GM21360 (cell line): Measurements from ENCODE around the gene ZRSR2.
"Not testable (repeated sequence)": the region's sequence is repeated elsewhere in the genome, so short reads cannot be mapped to it uniquely, and the experiment has no call there.

Experiments
- ATAC-seq: cut with Tn5 transposase; IDR thresholded peaks from one replicate; pipeline ENCODE4 v1.9.1; 2021; ENCODE audit warnings: mild to moderate bottlenecking, moderate library complexity; ENCODE audit not compliant: unreplicated experiment

ZRSR2 gene, protein sequence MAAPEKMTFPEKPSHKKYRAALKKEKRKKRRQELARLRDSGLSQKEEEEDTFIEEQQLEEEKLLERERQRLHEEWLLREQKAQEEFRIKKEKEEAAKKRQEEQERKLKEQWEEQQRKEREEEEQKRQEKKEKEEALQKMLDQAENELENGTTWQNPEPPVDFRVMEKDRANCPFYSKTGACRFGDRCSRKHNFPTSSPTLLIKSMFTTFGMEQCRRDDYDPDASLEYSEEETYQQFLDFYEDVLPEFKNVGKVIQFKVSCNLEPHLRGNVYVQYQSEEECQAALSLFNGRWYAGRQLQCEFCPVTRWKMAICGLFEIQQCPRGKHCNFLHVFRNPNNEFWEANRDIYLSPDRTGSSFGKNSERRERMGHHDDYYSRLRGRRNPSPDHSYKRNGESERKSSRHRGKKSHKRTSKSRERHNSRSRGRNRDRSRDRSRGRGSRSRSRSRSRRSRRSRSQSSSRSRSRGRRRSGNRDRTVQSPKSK

DNA sequence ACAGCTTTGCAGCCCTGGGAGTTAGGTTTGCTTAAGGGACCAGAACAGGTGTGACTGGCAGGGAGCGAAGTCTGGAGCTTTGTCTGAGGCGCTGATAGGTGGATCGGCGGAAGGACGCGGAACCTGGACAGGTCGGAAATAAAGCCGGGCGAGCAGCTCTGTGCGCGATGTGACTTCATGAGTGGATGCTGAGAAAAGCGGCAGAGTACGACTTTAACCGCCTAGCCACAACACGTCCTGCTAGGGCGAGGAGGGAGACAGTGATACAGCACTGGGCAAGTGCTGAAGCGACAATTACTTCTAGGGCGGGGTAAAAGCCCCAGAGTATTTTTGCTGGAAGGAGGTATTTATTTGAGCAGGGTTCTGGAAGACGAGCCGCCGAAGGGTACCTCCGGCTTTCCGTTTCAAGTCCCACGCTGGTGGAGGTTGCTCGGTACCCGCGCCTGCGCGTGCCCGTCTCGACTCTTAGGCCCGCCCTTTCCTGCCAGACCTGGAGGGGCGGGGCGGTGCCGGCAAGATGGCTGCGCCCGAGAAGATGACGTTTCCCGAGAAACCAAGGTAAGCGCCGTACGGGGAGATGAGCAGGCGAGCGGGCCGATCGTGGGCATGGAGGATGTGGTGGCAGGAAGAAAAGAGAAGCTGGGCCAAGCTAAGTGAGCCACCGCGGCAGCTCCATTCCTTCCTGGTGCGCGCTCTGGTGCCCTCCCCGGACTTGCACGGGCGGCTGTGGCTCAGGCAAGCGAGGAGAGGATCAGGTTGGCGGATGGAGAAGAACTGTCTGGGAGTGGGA is at the start of gene ZRSR2:
Gene ZRSR2, plus strand, starts transcription at position 506 of the 790 bp plus-strand sequence. Its CDS starts 12 bp downstream, at position 518.
- ATAC-seq = peak; percentile 96

DNA sequence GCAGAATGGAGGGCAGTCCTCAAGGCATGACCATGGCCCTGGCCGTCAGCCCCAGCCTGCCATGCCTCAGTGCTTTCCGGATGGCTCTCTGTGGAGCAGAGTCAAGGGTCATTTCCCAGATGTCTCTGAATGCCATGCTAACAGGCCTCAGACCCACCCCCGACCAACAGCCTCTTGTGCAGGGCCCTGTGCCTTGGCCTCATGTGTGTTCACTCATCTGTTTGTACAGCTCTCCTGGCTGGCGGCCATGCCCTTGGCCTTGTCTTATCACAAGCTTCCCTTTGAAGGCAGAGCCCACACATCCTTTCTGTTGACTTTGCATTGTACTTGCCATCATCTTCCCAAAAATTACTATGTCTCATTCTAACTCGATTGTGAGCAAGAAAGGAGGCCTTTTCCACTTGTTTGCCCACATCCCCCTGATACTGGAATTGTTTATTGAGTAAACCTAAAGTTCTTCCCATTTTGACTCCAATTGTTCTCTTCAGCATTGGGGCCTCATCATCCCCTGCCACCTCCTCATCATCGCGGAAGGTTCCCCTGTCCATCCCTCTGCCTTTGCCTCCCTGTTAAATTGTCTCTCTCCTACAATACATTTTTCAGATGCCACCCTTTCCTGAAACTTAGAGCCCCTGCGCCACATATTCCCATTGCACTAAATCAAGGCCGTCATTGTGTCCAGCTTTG is 46.0 kb upstream of the ZRSR2 start:
- ATAC-seq = no peak

DNA sequence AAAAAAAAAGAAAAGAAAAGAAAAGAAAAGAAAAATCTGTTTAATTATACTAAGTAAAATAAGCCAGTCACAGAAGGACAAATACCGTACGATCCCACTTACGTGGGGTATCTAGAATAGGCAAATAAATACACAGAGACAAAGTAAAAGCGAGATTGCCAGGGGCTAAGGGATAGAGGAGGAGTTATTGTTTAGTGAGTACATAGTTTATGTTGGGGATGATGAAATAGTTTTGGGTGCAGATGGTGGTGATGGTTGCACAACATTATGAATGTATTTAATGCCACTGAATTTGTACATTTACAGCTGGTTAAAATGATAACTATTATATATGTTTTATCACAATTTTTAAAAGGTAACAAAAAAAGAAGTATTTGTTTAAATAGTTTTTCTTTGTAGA is 45.1 kb upstream of the ZRSR2 start:
- ATAC-seq = no peak

DNA sequence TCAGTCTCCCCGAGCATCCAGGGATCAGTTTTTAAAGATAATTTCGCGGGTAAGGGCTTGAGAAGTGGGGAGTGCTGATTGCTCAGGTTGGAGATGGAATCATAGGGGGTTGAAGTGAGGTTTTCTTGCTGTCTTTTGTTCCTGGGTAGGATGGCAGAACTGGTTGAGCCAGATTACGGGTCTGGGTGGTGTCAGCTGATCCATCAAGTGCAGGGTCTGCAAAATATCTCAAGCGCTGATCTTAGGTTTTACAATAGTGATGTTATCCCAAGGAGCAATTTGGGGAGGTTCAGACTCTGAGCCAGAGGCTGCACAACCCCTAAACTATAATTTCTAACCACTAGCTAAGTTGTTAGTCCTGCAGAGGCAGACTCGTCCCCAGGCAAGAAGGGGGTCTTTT is 43.6 kb upstream of the ZRSR2 start:
- not testable (repeated sequence) for ATAC-seq

DNA sequence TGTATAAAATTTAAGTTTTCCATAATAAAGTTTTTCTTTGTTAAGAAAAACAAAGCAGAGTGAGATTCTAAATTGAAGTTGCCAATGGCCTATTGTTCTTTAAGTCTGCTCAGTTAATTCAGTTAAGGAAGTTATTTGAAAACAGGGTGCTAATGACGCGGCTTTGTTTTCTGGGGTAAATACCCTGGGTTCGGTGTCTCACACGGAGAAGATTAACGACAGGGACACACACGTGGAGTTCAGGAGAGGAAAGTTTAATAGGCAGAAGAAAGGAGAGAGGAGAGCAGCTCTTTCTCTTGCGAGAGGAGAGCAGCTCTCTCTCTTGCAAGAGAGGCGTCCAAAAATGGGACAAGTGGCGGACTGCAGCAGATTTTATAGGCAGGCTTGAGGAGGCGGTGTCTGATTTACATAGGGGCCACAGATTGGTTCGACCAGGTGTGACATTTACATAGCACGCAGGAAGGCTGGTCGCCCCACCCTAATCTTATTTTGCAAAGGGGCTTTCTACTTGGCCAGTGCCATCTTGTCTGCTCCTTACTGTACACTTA is 42.6 kb upstream of the ZRSR2 start:
- ATAC-seq = no peak

DNA sequence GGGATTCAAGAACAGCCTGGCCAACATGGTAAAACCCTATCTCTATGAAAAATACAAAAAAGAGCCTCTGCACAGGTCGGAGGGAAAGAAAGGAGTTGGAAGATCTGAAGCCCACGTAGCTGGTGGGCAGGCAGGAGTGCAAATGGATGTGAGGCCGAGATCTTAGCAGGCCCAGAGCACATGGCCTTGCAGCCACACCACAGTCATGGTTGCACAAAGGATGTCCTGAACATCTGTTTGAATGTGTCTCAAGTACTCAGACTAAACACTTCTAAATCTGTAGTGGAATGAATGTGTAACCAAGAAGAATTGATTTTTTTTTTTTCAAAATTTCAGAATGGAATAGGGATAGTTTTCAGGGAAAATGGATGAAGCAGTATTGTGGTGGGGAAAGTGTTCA is 41.4 kb upstream of the ZRSR2 start:
- ATAC-seq = no peak

DNA sequence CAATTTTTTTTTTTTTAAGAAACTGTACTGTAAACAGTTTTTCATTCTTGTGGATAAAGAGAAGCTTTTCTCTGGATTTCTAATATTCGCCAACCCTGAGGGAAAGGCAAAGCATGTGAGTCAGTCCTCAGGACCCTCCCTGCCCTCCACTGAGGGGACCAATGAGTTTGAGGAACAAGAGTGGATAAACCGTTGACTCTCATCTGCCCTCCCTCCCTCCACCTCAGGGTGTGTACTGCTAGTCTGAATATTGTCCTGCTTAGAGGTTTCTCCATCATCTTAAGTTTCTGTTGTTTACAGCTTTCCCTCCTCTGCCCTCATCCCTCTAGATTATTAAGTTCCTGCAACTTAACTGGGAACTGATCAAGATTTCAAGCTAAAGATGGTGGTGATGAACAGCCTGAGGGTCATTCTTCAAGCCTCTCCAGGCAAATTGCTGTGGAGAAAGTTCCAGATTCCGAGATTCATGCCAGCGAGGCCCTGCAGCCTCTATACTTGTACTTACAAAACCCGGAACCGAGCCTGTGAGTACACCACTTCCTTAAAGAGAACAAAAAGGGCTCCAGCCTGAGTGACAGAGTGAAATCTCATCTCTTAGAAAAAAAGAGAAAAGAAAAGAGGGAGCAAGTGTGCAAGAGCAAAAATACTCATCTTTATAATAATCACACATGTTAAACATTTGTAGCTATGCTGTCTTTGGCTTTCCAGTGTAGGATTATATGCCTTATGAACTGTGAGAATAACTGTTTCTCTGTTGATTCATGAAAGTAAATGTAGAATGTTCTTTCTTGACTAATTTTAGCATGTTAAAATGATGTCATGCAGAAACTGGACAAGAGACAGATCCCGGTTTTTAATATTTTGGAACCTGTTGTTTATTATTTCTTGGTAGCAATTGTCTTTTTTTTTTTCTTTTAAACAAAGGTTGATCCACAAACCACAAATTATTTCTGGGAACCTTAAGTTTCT is 40.4 kb upstream of the ZRSR2 start:
- ATAC-seq = peak; percentile 52

DNA sequence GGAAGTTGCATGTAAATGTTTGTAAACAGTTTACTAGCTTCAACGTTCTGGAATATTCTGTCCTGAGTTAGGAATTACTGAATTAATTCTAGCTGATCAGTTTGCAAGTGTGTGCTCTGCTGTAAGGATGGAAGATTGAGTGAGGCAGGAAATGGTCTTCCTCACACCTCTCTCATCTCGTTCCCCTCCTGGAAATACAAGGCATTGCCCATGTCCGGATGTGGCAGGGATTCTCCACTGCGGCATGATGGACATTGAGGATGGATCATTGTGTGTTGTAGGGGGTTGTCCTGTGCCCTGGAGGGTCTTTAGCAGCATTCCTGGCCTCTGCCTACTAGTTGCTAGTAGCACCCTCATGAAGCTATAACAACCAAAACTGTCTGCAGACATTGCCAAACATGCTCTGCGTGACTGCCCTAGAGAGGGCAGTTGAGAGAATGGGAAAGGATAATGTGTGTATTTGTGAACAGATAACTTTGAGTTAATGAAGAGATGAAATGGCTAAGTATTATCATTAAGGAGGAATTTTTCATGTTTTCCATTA is 39.6 kb upstream of the ZRSR2 start:
- ATAC-seq = no peak

DNA sequence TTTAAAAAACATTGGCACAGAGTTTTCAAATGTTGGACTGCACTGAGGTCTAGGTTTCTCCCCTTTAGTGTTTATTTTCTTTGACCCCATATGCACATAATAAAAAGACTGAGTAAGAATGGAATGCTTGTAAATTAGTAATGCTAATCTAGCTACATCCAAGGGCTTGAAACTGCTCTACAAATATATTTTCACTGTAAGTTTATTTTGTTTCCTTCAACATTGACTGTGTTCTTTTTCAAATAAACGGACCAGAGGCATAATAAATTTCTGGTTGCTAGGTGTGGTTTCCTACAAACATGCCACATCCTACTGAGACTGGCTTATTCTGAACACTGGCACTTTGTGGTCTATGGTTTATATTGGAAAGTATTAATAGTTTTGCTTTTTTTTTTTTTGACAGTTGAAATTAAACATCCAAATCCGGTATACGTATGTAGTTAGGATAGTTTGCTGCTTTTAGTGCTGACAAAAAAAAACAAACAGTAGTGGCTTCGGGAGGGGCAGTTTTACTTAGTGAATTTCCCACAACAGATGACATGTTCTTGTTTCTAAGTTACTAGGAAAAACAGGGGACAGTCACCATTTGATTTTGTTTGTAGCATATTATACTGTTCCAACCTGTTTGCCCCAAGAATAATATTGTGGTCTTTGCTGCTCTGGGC is 39.0 kb upstream of the ZRSR2 start:
- ATAC-seq = no peak

DNA sequence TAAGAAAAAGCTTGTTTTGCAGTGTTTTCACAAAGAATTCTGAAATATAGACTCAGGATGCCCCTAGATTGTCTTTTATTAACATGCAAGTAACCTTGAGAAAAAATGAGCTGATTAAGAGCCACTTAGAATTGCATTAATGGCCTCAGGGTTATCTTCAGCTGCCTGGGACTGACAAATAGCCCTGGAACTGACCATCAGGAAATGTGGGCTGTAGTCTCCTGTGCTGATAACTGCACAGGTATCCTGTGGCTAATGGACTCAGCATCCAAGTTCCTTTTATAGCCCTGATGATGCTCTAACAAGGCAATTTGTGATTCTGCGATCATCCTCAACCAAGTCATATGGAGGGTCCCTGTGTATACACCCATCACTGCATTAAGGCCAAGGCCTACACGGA is 35.2 kb upstream of the ZRSR2 start:
- ATAC-seq = no peak

DNA sequence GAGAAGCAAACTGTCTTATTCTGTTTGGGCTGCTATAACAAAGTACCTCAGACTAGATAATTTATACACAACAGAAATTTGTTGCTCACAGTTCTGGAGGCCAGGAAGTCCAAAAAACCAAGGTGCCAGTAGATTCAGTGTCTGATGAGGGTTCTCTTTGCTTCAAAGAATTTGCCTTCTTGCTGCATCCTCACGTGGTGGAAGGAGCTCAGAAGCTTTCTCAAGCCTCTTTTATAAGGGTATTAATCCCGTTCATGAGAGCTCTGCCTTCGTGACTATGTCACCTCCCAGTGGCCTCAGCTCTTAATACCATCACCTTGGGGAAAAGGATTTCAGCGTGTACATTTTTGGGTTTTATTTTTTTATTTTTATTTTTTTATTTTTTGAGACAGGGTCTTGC is 32.1 kb upstream of the ZRSR2 start:
- no peak for ATAC-seq

DNA sequence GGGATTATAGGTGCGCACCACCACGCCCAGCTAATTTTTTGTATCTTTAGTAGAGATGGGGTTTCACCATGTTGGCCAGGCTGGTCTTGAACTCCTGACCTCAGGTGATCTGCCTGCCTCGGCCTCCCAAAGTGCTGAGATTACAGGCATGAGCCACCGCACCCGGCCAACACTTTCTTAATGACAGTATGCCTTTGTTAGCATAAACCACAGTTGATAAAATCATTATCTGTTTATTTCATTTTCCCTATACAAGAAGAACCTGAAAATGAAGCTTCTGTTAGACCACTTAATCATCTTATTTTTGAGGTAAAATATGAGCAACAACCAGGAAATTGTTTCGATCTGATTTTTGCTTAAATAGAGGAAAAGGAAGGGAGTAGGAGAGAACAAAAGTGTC is 30.4 kb upstream of the ZRSR2 start:
- ATAC-seq = not testable (repeated sequence)

DNA sequence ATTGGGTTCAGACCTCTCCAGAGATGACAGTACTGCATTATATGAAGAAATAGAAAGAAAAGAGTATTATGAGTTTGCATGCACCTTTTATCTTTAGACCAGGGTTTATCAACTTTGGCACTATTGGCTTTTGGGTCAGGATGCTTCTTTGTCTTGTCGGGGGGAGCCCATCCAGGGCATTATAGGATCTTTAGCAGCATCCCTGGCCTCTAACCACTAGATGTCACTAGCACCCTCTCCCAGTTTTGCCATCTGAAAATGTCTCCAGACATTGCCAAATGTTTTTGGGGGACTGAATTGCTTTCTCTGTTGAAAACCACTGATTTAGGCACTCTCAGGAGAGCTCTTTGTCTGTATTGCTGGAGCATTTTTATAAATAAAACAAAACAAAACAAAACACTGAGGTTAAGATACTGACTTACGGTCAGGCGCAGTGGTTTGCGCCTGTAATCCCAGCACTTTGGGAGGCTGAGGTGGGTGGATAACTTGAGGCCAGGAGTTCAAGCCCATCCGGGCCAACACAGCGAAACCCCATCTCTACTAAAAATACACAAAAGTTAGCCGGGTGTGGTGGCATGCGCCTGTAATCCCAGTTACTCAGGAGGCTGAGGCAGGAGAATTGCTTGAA is 28.6 kb upstream of the ZRSR2 start:
- peak; percentile 57 for ATAC-seq

DNA sequence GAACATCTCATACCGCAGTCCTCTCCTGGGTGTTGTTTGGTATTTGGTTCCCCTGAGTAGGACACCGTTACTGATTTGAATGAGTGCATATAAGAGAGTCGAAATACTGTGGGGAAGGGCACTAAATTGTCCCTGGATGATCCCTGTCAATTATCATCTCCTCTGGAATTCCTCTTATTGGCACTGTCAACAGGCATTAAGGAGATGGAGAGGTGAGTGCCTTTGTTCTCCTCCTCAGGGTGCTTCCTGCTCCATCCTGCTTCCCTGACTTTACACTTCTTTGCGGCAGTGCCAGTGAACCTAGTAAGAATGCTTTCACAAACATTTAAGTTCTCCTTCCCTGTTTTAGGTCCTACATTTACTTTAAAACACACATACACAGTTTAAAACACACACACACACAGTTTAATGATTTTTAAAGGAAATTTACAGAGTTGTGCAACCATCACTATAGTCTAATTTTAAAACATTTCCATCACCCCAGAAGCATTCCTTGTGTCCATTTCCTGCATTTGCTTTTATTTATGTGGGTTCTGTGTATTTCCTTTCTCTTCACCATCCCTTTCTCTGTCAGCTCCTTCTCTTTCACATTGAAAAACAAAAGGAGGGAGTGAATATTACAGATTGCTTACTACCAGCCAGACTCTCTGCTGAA is 20.9 kb upstream of the ZRSR2 start:
- no peak for ATAC-seq

DNA sequence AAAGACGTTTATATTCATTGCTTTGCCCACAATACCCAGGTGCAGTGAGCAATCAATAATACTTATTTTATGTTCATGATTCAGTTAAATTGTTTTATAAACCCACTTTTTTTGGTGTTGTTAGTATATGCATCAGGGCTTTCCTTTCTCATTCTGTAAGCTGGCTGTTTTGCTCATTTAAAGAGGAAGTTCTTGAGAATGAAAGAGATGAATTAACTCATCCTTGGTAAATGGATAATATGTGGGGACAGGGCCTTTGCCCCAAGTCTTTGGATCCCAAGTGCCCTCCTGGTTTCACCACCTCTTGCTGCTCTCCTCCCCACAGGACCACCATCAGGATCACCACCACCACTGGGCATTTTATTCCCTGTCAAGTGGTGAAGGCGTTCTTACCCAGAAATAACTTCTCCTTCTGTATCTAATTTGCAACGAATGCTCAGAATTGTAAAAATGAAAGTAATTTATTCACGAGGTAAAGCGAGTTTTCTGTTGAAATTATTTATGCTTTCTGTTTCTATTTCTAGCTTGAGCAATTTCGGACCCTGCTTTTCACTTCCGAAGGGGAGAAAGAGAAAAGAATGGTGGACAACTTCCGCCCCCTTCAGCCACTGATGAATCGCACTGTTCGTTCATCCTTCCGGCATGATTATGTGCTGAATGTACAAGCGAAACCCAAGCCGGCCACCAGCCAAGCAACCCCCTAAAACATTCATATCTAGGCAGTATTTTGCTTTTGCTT is 8.2 kb upstream of the ZRSR2 start:
- peak; percentile 86 for ATAC-seq

DNA sequence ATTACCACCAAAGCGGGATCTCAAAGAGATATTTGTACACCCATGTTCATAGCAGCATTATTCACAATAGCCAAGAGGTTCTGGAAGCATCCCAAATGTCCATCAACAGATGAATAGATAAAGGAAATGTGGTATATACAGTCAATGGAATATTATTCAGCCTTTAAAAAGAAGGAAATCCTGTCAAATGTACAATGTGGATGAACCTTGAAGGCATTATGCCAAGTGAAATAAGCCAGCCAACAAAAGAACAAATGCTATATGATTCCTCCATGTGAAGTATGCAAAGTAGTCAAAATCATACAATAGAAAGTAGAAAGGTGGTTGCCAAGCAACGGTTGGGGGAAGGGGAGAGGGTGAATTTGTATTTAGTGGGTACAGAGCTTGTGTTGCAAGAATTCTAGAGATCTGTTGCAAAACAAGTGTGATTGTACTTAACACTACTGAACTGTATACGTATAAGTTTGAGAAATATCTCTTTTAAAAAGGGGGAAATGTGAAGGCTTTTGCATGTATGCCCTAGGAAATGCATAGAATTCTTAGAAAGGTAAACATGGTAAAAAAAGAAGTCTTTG is 5.0 kb upstream of the ZRSR2 start:
- no peak for ATAC-seq

DNA sequence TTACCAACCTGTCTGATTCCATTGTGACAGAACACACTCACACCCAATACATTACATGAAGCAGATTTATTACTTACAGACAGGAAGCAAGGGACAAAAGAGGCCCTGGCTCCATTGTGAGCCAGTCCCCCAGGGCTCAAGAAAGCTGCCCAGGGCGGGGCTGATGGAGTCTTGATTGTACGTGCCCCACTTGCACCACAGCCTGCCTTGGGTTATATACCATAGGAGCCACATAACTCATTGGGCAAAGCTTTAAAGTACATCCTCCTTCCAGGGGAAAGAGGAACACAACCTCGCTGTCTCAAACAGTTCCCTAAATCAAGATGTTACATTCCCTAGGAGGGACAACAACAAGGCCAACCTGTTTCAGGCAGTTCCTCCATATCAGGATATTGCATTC is 3.4 kb upstream of the ZRSR2 start:
- ATAC-seq = no peak
